ENCODE results near the gene SCP2. TPM values are rescaled to one million over a fixed set of nuclear protein-coding genes. Genes with fewer than 3 reads are reported as not detected.

The SCP2 gene
- total and polyA plus RNA-seq, 4 donors = 85.6 to 157 (median 128) TPM

DNA sequence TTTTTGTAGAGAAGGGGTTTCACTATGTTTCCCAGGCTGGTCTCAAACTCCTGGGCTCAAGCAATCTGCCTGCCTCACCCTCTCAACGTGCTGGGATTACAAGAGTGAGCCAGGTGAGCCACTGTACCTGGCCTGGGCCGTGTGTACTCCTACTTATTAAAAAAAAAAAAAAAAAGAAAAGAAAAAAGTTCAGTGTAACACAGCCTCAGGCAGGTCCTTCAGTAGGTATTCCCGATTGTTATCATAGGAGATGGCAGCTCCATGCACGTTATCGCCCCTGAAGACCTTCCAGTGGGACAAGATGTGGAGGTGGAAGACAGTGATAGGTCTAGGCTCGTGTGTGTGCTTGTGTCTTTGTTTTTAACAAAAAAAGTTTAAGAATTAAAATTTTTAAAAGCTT lies 8.9 kb upstream of the SCP2 start:
- ATAC-seq (ENCODE audit: insufficient read depth, low FRiP score) (no peak), DNase-seq (no peak)
- WGBS, 2 donors = 87 to 90% methylated on average over 6 of the region's 6 CpGs
- no peak overlapping the region for H3K27ac ChIP-seq (ENCODE audit: low read depth in 1 of 2, low read length in 1 of 2)
- peaks cover 0 to 1% (median 0%) of the 10 kb centered on the region in 4 donors for H3K36me3 ChIP-seq (ENCODE audit: control insufficient read depth in 4 of 4, insufficient read depth in 4 of 4, low read length in 4 of 4)
- H3K4me1 ChIP-seq (ENCODE audit: control insufficient read depth in 5 of 5, insufficient read depth in 5 of 5, low read length in 5 of 5) = peaks cover 0 to 17% (median 5%) of the 10 kb centered on the region in 5 donors
- no peaks in the 10 kb centered on the region for H3K9me3 ChIP-seq (ENCODE audit: control insufficient read depth in 4 of 4, insufficient read depth in 3 of 4, low read length in 3 of 4)
- H3K27me3 ChIP-seq (ENCODE audit: control insufficient read depth in 3 of 3, insufficient read depth in 3 of 3, low read length in 2 of 3) = no peaks in the 10 kb centered on the region
- TF ChIP-seq, protein P1, sequence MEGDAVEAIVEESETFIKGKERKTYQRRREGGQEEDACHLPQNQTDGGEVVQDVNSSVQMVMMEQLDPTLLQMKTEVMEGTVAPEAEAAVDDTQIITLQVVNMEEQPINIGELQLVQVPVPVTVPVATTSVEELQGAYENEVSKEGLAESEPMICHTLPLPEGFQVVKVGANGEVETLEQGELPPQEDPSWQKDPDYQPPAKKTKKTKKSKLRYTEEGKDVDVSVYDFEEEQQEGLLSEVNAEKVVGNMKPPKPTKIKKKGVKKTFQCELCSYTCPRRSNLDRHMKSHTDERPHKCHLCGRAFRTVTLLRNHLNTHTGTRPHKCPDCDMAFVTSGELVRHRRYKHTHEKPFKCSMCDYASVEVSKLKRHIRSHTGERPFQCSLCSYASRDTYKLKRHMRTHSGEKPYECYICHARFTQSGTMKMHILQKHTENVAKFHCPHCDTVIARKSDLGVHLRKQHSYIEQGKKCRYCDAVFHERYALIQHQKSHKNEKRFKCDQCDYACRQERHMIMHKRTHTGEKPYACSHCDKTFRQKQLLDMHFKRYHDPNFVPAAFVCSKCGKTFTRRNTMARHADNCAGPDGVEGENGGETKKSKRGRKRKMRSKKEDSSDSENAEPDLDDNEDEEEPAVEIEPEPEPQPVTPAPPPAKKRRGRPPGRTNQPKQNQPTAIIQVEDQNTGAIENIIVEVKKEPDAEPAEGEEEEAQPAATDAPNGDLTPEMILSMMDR (IDR thresholded peaks at IDR 0.05; ENCODE audit: control extremely low read depth, extremely low read depth) = no peak
- H3K9ac ChIP-seq (ENCODE audit: insufficient read depth in 1 of 2, low read length in 2 of 2) = no peak overlapping the region
- H3K4me3 ChIP-seq = no peak overlapping the region

DNA sequence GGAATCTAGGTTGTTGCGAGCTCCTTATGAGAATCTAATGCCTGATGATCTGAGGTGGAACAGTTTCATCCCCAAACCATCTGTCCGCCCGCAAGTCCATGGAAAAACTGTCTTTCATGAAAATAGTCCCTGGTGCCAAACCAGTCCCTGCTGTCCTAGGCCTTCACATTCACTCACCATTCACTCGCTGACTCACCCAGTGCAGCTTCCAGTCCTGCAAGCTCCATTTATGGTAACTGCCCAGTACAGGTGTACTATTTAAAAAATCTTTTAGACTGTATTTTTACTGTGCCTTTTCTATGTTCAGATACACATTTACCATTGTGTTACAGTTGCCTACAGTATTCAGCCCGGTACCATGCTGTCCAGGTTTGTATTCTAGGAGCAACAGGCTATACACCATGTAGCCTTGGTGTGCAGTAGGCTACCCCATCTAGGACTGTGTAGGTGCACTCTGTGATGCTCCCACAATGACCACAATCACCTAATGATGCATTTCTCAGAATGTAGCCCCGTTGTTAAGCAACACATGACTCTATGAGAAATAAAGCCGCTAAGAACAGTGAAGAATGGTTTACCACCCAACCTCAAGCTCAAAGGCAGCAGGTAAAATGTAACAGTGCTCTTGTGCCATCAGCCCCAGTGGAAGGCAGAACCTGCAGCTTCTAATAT lies 7.9 kb upstream of the SCP2 start:
- Histone ChIP-seq H3K36me3 (ENCODE audit: control insufficient read depth in 4 of 4, insufficient read depth in 4 of 4, low read length in 4 of 4) (no peaks in the 10 kb centered on the region), H3K4me1 (ENCODE audit: control insufficient read depth in 5 of 5, insufficient read depth in 5 of 5, low read length in 5 of 5) (peaks cover 0 to 17% (median 5%) of the 10 kb centered on the region in 5 donors), H3K4me3 (no peak overlapping the region), H3K9ac (ENCODE audit: insufficient read depth in 1 of 2, low read length in 2 of 2) (no peak overlapping the region), H3K9me3 (ENCODE audit: control insufficient read depth in 4 of 4, insufficient read depth in 3 of 4, low read length in 3 of 4) (no peaks in the 10 kb centered on the region), H3K27me3 (ENCODE audit: control insufficient read depth in 3 of 3, insufficient read depth in 3 of 3, low read length in 2 of 3) (peaks cover 0 to 2% (median 0%) of the 10 kb centered on the region in 3 donors), H3K27ac (ENCODE audit: low read depth in 1 of 2, low read length in 1 of 2) (peak overlapping the region; percentile 26 to 42)
- TF ChIP-seq, protein P1 (IDR thresholded peaks at IDR 0.05; ENCODE audit: control extremely low read depth, extremely low read depth) = no peak
- WGBS, 2 donors = 92 to 94% methylated on average over 7 of the region's 7 CpGs
- ATAC-seq (ENCODE audit: insufficient read depth, low FRiP score) (no peak), DNase-seq (no peak)

DNA sequence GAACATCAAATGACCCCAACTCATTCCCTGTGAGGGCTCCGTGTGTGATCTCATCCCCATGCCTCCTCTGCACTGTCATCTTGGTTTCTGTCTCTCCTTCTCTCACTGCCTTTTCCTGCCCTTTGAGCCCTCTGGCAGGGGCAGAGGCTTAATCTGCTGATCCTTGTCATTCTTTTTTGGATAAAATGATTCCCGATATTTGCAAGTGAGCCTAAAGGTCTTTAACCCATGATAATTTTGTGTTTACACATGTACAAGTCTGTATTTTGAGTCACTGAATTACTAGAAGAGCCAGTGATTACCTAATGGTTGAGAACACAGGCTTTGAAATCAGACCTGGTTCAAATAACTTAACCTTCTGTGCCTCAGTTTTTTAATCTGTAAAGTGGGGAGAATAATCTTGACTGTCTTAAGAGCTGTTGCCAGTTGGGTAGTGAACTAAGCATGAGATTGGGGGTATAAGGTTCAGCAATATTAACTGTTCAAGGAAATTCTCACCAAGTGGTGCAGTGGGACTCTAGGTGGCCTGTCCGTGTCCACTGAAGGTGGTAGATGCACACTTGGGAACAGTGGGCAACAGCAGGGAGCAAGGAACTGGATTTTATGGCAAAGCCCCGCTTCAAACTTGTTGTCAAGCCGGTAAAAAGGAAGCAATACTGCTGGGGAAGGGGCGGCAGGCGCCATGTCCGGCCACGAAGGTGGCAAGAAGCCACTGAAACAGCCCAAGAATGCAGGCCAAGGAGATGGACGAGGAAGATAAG lies 7.2 kb upstream of the SCP2 start:
- WGBS, 2 donors = 86 to 89% methylated on average over 10 of the region's 10 CpGs
- no peak for DNase-seq
- Histone ChIP-seq H3K36me3 (ENCODE audit: control insufficient read depth in 4 of 4, insufficient read depth in 4 of 4, low read length in 4 of 4) (no peaks in the 10 kb centered on the region), H3K4me1 (ENCODE audit: control insufficient read depth in 5 of 5, insufficient read depth in 5 of 5, low read length in 5 of 5) (peaks cover 0 to 17% (median 5%) of the 10 kb centered on the region in 5 donors), H3K27me3 (ENCODE audit: control insufficient read depth in 3 of 3, insufficient read depth in 3 of 3, low read length in 2 of 3) (peaks cover 0 to 2% (median 0%) of the 10 kb centered on the region in 3 donors), H3K27ac (ENCODE audit: low read depth in 1 of 2, low read length in 1 of 2) (peak overlapping the region in 1 of 2 donors; percentile 42), H3K9ac (ENCODE audit: insufficient read depth in 1 of 2, low read length in 2 of 2) (no peak overlapping the region), H3K9me3 (ENCODE audit: control insufficient read depth in 4 of 4, insufficient read depth in 3 of 4, low read length in 3 of 4) (no peaks in the 10 kb centered on the region), H3K4me3 (no peak overlapping the region)
- ATAC-seq (ENCODE audit: insufficient read depth, low FRiP score) = no peak
- TF ChIP-seq, protein P1 (IDR thresholded peaks at IDR 0.05; ENCODE audit: control extremely low read depth, extremely low read depth) = no peak
